ELR (cell line): ENCODE data around the gene NRSN2.

Experiments used
- DNase-seq: peaks from one replicate; pipeline ENCODE4 v3.0.0-alpha.2; 2015; ENCODE audit warnings: low read depth

Gene NRSN2, protein sequence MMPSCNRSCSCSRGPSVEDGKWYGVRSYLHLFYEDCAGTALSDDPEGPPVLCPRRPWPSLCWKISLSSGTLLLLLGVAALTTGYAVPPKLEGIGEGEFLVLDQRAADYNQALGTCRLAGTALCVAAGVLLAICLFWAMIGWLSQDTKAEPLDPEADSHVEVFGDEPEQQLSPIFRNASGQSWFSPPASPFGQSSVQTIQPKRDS

DNA sequence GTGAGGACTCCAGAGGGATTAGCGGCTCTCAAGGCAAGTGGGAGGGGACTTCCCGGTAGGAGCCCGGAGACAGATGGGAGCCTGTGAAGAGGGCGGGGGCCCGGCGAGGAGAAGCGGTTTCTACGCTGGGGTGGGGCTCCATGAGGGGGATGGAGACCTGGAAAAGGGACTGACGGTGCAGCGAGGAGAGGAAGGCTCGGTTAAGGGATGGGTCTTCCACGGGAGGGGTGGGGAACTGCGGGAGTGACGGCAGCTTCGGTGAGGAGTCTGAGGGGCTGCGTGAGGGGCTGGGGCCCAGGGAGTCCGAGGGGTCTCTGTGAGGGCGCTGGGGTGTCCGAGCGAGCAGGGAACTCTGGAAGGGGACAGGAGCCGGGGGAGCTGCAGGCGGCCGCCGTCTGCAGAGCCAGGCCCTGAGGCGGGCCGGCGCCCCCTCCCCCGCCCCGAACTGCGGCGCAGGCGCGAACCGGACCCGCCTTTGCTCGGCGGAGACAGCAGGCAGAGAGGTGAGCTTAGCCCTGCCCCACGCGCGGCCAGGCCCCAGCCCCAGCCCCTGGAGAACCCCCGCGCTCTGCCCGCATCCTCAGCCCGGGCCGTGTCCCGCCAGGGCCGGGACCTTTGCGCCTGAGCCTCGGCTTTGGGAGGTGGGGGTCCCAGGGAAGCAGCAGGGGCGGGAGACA, at the start of gene NRSN2:
NRSN2 (plus strand) TSS at position 472 of the 677 bp plus-strand sequence. CDS start 2,533 bp downstream, outside the sequence.
- peak; percentile 73 for DNase-seq

DNA sequence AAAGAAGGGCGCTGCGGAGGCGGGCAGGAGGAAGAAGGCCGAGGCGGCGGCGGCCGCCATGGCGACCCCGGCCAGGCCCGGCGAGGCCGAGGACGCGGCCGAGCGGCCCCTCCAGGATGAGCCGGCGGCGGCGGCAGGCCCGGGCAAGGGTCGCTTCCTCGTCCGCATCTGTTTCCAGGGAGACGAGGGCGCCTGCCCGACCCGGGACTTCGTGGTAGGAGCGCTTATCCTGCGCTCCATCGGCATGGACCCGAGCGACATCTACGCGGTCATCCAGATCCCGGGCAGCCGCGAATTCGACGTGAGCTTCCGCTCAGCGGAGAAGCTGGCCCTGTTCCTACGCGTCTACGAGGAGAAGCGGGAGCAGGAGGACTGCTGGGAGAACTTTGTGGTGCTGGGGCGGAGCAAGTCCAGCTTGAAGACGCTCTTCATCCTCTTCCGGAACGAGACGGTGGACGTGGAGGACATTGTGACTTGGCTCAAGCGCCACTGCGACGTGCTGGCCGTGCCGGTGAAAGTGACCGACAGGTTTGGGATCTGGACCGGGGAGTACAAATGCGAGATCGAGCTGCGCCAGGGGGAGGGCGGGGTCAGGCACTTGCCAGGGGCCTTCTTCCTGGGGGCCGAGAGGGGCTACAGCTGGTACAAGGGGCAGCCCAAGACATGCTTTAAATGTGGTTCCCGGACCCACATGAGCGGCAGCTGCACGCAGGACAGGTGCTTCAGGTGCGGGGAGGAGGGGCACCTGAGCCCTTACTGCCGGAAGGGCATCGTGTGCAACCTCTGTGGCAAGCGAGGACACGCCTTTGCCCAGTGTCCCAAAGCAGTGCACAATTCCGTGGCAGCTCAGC, 48.8 kb upstream of the NRSN2 start:
- DNase-seq, result peak; percentile 78

DNA sequence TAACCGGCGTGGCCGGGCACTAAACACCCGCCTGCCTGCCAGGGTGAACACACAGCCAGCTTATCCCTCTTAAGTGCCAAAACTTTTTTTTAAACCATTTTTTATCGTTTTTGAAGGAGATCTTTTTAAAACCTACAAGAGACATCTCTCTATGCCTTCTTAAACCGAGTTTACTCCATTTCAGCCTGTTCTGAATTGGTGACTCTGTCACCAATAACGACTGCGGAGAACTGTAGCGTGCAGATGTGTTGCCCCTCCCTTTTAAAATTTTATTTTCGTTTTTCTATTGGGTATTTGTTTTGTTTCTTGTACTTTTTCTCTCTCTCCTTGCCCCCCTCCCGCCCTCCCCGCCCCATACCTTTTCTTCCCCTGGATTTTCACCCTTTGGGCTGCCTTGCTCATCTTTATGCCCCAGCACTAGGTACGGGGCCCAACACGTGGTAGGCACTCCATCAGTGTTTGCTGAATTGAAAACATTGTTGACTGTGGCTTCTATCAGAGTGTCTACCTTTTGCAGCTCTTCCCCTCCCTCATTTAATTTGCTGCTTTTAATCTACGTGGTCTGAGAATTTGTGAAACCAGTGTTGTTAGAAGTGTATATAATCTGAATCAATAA, 48.0 kb upstream of the NRSN2 start:
- no peak for DNase-seq

DNA sequence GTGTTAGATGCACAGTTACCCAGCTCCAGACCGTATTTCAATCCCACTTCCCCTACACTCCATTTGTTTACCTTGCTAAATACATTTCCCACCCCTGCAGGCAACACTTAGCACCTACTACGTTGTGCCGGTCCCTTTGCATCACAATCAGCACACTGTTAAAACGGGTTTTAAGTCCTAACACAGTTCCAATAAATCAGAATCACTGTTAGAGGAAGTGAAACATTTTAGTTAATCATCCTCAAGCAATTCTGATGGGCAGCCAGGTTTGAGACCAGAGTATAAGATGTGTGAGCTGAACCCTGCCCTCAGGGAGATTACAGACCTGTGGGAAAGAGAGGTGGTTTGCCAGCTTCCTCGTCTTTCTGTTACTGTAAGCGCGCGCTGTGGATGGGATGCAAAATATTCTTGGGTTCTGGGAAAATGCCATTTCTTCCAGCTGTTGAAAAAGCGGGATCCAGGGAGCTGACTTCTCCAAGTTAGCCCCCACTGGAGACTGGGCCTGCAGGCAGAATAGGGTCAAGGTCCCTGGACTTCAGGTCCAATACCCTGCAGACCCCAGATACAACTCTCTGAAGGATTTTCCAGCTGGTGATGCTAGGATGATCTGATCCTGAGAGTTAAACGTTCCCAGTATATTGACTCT, 46.4 kb upstream of the NRSN2 start:
- DNase-seq, result no peak

DNA sequence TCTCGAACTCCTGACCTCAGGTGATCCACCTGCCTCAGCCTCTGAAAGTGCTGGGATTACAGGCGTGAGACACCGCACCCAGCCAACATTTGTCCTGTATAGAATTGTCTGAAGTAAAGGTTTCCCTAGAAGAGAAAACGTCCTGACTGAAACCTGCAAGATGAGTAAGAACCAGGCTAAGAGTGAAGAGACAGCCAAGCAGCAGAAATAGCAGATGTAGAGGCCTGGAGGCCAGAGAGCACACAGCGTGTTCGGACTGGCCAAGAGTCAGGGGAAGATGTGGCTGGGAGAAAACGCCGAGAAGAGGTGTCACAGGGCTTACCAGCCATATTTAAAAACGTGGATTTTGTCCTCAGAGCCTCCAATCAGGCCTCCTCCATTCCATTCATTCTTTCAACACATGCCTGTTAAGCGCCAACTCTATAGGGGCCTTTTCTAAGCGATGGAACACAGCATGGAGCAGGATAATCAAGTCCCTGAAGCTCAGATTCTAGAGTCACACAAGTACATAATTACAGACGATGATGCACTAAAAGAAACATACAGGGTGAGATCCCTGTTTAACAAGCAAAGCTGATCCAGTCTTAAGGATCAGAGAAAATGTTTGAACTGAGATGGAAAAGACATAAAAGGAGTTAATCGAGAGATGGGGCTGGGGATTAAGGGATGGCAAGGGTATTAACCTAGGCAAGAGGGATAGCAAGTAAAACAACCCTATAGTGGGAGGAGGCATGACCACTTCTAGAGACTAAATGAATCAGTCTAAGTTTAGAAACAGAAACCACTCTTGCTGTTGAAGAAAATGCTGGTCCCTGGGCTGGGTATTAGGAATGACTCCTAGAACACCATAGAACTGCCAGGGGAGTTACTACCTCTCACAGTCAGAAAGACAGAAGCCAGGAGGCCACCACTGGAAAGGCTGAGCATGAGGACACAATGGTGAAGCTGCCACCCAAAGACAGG, 44.7 kb upstream of the NRSN2 start:
- DNase-seq, result no peak

DNA sequence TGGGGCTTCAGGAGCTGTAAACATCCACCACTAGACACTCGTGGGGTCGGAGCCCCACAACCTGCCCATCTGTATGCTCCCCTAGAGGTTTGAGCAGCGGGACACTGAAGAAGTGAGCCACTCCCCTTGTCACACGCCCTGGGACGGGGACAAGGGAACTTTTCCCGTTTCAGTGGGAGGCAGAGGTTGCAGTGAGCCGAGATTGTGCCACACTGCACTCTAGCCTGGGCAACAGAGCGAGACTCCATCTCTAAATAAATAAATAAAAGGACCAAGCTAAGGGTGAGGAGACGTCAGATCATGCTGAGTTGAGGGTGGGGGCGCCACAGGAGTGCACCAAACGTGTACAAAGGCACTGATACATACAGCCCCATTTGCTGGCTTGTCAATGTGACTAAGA, 41.2 kb upstream of the NRSN2 start:
- DNase-seq, result no peak

DNA sequence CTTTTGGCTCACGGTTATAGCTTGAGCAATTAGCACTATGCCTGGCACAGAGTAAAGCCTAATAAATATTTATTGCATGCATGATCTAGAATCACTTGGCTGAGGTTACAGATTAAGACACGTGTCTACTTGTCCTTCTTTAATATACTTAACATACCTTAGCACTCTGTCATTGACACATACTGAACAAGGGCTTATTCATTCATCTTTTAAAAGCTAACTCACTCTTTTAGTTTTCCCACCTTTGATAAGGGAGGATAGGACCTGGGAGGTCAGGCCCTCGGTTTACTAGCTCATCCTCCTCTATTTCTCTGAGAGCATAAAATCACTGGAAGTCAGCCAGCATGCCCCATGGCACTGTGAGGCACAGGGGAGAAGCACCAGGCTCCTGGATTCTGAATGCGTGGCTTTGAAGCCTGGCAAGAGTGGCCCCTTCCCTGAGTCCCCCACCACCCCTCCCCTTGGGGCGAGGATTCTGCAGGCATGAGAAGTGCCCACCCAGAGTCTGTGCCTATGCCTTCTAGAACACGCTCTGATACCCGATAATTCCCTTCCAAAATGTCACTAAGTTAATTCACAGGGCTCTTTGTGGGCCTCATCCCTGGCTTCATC, 38.4 kb upstream of the NRSN2 start:
- DNase-seq, result no peak

DNA sequence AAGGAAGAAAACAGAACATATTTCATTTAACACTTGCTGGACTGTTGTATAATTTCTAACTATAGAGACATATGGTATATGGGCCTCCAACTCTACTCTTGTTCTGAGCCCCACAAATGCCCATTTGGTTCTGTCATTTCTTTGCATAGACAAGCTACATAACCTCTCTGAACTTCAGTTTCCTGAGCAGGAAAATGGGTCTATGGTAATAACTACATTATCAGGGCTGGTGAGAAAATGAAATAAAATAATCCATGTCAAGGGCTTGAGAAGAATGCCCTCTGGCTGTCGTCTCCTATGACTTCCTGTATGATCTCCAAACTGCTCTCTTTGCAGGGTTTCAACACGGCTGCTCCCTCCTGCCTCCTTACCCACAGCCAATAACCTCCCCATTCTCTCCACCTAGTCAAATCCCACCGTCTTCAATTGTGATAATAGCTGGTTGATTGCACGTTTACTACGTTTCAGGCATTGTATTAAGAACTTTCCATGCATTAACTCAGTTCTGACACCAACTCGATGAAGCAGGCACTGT, 37.5 kb upstream of the NRSN2 start:
- peak; percentile 47 for DNase-seq

DNA sequence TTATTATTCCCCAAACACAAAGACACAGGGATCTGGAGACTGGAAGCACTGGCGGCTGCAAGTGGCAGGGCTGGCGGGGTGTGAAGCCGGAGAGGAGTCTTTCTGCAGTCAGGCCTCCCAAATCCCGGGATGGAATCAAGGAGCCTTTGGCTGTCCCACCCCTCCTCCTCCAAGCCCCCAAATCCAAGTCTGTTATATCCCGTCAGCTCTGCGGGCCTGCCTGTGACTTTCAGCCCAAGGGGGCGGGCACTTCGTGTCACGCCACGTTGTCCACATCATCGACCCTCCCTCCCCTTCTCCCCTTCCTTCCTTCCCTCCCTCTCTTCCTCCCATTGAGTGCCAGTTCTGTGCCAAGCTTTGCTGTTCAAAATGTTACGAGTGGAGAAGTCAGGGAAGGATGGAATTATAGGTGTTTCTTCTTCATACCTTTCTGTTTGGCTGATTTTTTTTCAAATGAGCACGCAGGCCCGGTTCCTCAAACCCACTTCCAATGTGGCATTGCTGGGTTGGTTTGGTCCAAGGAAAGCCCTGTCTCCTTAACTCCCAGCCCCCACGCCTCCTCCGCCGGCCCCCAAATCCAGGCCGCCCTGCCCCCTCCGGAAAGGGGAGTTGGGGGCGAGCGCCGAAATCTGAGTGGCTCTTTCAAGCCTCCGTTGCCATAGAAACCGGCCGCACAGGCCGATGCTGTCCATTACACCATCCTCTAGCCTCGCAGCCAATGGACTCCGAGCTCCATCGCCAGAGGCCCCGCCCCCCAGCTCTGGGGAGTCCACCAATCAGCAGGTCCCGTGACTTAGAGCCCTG, 36.9 kb upstream of the NRSN2 start:
- peak; percentile 99 for DNase-seq

DNA sequence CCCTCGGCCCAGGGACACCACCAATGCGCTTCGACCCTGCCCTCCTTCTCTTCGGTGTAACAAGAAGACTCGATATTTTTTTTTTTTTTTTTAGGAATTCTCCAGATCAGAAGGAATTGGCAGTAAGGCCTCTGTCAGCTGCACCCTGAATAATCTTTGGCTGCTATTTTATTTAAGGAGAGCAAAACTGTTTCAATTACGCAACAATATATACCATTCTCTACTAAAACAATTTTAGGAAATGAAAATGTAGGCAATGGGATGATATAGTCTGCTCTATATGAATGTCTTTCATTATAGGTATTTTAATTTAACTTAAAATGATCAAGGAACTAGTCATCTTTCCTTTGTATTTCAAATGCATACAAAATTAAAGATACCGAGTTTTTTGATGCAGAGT, 36.3 kb upstream of the NRSN2 start:
- DNase-seq, result no peak

DNA sequence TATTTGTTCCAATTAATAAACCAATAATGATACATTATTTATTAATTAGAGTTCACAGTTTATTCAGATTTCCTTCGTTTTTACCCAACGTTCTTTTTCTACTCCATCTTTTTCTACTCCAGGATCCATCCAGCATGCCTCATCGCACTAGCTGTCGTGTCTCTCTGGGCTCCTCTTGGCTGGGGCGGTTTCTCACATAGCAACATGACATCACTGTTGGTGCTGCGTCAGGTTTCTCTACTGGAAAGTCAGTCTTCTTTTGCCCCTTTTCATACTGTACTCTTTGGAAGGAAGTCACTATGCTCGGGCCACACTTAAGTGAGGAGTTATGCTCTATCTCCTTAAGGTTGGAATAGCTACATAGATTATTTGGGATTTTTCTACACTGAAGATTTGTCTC, 35.3 kb upstream of the NRSN2 start:
- no peak for DNase-seq

DNA sequence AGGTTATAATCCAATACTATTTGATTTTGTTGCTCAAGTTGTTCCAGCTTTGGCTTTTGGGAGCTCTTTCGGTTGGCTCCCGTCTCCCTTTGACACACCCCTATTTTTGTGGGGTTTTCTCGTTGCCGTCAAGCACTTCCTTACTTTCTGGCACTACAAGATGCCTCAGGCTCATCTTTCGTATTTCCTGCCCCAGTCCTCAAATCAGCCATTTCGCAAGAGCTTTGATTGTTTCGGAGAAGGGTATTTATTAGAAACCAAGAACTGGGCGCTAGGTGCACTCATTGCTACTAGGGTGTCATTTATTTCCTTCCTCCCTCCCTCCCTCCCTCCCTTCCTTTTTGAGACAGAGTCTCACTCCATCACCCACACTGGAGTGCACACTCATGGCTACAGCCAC, 34.8 kb upstream of the NRSN2 start:
- DNase-seq, result no peak

DNA sequence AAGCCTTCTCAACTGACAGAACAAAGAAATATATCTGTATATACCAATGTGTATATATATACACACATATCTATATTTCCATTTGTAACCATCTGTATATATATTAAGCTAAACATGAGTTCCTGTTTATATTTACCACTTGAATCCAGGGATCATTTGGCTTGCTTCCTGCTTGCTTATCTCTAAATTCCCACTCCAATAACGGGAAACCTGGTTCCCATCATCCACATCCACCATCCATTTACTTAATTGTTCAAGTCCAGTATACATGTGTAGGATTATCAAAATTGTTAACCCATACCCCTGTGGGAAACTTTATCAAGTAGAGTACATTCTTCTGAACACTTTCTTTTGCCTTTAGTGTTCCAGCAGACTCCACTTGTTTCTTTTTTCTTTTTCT, 34.0 kb upstream of the NRSN2 start:
- DNase-seq, result no peak

DNA sequence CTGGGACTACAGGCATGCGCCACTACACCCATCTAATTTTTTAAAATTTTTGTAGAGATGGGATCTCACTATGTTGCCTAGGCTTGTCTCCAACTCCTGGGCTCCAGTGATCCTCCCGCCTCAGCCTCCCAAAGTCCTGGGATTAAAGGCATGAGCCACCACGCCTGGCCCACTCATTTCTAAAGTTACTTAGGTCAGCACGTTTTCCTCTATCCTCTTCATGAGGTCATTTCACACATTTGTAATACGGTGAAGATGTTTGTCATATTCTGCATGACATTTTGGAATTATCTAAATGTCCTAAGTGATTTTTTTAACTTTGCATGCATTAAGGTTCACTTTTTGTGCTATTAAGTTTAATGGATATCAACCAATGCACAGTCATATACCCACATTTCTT, 33.5 kb upstream of the NRSN2 start:
- no peak for DNase-seq

DNA sequence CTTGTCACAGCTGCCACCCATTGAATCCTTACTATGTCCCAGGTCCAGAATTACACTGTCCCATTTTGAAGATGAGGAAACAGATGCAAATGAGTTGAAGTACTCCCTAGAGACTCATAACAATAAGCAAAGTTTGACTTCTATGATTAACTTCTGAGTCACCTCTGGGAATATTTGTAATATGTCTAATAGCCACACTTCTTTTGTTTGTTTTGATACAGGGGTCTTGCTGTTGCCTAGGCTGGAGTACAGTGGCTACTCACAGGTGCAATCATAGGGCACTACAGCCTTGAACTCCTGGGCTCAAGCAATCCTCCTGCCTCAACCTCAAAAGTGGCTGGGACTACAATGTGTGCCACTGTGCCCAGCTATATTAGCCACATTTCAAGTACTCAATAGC, 33.0 kb upstream of the NRSN2 start:
- DNase-seq, result peak; percentile 93

DNA sequence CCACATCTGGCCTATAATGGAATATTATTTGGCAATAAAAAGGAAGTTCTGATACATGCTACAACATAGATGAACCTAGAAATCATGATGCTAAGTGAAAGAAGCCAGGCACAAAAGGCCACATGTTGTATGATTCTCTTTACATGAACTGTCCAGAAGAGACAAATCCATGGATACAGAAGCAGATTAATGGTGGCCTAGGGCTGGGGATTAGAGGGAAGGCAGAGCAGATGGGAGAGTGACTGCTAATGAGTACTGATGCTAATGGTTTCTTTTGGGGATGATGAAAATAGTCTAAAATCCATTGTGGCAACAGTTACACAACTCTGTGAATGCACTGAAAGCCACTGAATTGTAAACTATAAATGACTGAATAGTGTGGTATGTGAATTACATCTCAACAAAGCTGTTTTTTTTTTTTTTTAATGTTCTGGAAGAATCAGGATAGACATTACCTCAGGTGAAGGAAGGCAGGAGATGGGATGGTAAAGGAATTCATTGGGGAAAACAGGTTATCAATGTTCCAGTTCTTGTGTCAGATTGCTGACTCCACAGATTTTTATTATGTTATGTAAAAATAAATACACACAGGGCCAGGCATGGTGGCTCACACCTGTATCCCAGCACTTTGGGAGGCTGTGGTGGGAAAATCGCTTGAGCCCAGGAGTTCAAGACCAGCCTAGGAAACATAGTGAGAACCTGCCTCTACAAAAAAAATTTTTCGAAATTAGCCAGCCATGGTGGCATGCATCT, 30.4 kb upstream of the NRSN2 start:
- peak; percentile 53 for DNase-seq

DNA sequence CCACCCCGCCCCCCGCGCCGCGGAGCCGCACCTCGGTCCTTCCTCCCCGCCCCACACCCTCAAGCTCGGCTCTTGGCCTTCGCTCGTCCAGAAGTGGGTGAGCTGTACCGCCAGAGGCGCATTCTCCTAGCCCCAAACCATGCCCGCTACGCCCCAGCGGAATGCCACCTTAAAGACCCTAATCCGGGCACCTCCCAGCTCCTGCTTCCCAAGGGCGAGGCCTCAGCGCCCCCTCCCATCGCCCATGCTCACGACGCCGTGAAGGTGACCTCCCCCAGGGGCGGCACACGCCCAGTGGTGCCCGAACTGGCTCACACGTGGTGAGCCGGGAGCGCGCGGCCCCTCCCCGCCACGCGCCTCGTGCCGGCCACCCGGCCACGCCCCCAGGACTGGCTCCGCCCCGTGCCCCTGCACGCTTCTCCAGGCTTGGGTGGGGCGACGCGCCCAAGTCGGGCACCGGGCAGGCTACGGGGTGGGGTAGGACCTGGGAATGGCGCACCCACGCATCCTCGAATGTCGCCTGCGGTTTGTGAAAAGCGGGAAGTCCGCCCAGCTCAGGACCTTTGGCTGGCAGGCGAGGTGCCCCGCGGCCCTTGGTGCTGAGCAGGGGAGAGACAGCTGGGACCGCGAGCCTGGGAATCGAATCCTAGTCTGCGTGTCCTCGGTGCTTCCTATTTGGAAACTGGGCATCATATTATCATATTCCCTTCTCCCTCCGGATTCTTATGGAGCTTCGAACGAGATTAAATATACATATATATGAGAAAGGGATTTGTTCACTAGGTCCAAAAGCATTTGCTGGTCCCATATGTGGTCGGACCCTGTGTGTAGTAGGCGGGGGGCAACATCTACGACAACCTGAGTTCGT, 22.5 kb upstream of the NRSN2 start:
- DNase-seq, result peak; percentile 88
